ENCODE measurements around the gene ZCCHC17.

DNA sequence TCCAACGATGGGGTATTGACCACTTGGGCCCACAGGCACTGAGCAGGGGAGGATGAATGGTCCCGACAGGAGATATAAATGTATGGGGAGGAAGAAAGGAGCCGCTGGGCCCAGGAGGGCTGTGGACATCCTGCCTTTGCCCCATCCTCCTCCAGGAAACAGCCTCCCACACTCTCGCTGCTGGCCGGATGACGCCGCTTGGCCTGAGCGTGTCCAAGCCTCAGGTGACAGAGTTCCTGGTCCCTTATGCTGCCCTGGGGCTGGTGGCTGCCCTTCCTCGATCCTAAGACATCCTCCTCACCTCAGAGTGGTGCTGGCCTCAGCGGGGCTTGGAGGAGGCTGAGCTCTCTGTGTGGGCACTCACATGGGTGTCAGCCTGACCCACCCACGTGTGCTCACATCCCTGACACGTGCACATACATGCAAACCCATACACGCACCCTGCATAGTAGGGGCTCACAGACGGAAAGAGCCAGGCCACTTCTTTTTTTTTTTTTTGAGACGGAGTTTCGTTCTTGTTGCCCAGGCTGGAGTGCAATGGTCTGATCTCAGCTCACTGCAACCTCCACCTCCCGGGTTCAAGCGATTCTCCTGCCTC, 110.3 kb downstream of the ZCCHC17 start:
- no peak for TF ChIP-seq POLR2AphosphoS5 (IDR thresholded peaks at IDR 0.05; ENCODE audit: low read depth, low read length)
- TF ChIP-seq POLR2A (IDR thresholded peaks at IDR 0.05; ENCODE audit: low read depth, low read length), result no peak
